Activated T-cell treated with anti-CD3 and anti-CD28 coated beads for 48 hours (primary cell): ENCODE measurements around the gene ADCY1.

Experiments
- DNase-seq: peaks from one replicate; pipeline ENCODE4 v3.0.0-alpha.2; 2020; ENCODE audit warnings: low read depth

Gene ADCY1

GRCh38 chr7:45593121-45593541, 19.0 kb downstream of the ADCY1 start:
- no peak for DNase-seq

GRCh38 chr7:45593877-45594276, 19.7 kb downstream of the ADCY1 start:
- DNase-seq, result no peak

- DNase-seq, result no peak
Measured at GRCh38 chr7:45594745-45595535, 20.8 kb downstream of the ADCY1 start.

GRCh38 chr7:45595809-45596664, 21.9 kb downstream of the ADCY1 start:
- DNase-seq, result no peak

- no peak for DNase-seq
Measured at GRCh38 chr7:45596665-45597095, 22.5 kb downstream of the ADCY1 start.

GRCh38 chr7:45597286-45597984, 23.3 kb downstream of the ADCY1 start:
- no peak for DNase-seq

GRCh38 chr7:45598886-45599520, 24.8 kb downstream of the ADCY1 start:
- no peak for DNase-seq

GRCh38 chr7:45599851-45600706, 25.9 kb downstream of the ADCY1 start:
- no peak for DNase-seq

GRCh38 chr7:45601094-45601493, 26.9 kb downstream of the ADCY1 start:
- no peak for DNase-seq

- no peak for DNase-seq
Measured at GRCh38 chr7:45601816-45602540, 27.8 kb downstream of the ADCY1 start.

GRCh38 chr7:45606050-45606449, 31.9 kb downstream of the ADCY1 start:
- no peak for DNase-seq

- no peak for DNase-seq
Measured at GRCh38 chr7:45606931-45607330, 32.8 kb downstream of the ADCY1 start.

- no peak for DNase-seq
Measured at GRCh38 chr7:45609180-45609579, 35.0 kb downstream of the ADCY1 start.

GRCh38 chr7:45610019-45610418, 35.9 kb downstream of the ADCY1 start:
- no peak for DNase-seq

GRCh38 chr7:45610660-45611299, 36.6 kb downstream of the ADCY1 start:
- no peak for DNase-seq

- no peak for DNase-seq
Measured at GRCh38 chr7:45617166-45617565, 43.0 kb downstream of the ADCY1 start.

- DNase-seq, result no peak
Measured at GRCh38 chr7:45622058-45622457, 47.9 kb downstream of the ADCY1 start.

GRCh38 chr7:45623157-45623556, 49.0 kb downstream of the ADCY1 start:
- DNase-seq, result no peak

GRCh38 chr7:45623740-45624391, 49.7 kb downstream of the ADCY1 start:
- no peak for DNase-seq
